K562 (cell line): ENCODE results near the gene KRTAP4-5. TPM values are rescaled to one million over a fixed set of nuclear protein-coding genes. Genes with fewer than 3 reads are reported as not detected.

Source experiments
- BACH1 ChIP-seq: fragments of 200-800 bp; sonication (Bioruptor generic); IDR thresholded peaks from 2 replicates; pipeline ENCODE4 v1.6.1; 2016; ENCODE audit warnings: missing genetic modification characterization, missing compliant biosample characterization
- CXXC5 ChIP-seq: fragments of 250-450 bp; sonication (Bioruptor Pico); IDR thresholded peaks from 2 replicates; pipeline ENCODE4 v1.8.0; 2022; ENCODE audit warnings: inconsistent platforms, mild to moderate bottlenecking, moderate library complexity
- ELF1 ChIP-seq: fragments of 200-800 bp; sonication (Bioruptor generic); IDR thresholded peaks from 2 replicates; pipeline ENCODE4 v1.6.1; 2016; ENCODE audit warnings: missing genetic modification characterization, missing compliant biosample characterization
- HSF4 ChIP-seq: fragments of 250-450 bp; sonication (Bioruptor Pico); IDR thresholded peaks from 2 replicates; pipeline ENCODE4 v2.1.2; 2022; ENCODE audit warnings: mild to moderate bottlenecking, moderate library complexity, borderline replicate concordance
- MYC ChIP-seq, 2 experiments: fragments of 250-450 bp in 1 of 2; sonication (Bioruptor Pico) in 1 of 2; IDR thresholded peaks; 2 replicates each; pipeline versions ENCODE4 v1.5.1 to v1.6.1; 2012 to 2021; ENCODE audit warnings: low read depth in 2 of 2, borderline replicate concordance in 1 of 2, improper control_type of control experiment in 1 of 2, low read length in 1 of 2, mild to moderate bottlenecking in 1 of 2, moderate library complexity in 1 of 2
- OTX1 ChIP-seq: fragments of 450-650 bp; formaldehyde crosslinking; IDR thresholded peaks from 2 replicates; pipeline ENCODE4 v1.4.0; 2022; ENCODE audit warnings: mild to moderate bottlenecking
- RBM15 ChIP-seq: fragments of 200-400 bp; formaldehyde crosslinking; IDR thresholded peaks from 2 replicates; pipeline ENCODE4 v1.6.1; 2018; ENCODE audit warnings: mild to moderate bottlenecking, low read length, moderate library complexity; ENCODE audit not compliant: insufficient read depth
- TBP ChIP-seq: optimal IDR thresholded peaks from 2 replicates; pipeline ENCODE3; 2011; ENCODE audit warnings: low read depth, low read length, improper control_type of control experiment
- TGIF2 ChIP-seq: sonication (generic); formaldehyde crosslinking; IDR thresholded peaks from 2 replicates; pipeline ENCODE4 v1.8.1; 2022; ENCODE audit warnings: mild to moderate bottlenecking, missing genetic modification reagents, moderate library complexity
- polyA plus RNA-seq, 8 experiments: library from polyadenylated mRNA; depleted of rRNA in 4 of 8; stranded (reverse) in 5 of 8; unstranded in 3 of 8; fragments of >200 nt; fragmentation: Nextera tagmentation in 2 of 8; fragmentation: Illumina TruSeq in 1 of 8; extraction: Ambion mirVana in 2 of 8; extraction: Trizol in 1 of 8; gene quantifications; 2 replicates each; pipeline versions ENCODE4 v1.2.1 to v1.2.3, GENCODE V29; 2011 to 2014; ENCODE audit warnings: inconsistent platforms in 1 of 8, missing spikeins in 1 of 8
- total RNA-seq, 7 experiments: library from RNA; depleted of rRNA in 6 of 7; stranded (reverse); fragments of >200 nt in 6 of 7; fragmentation: Illumina TruSeq in 2 of 7; extraction: Trizol in 2 of 7; gene quantifications; 2 replicates each; pipeline versions ENCODE4 v1.2.1 to v1.2.3, GENCODE V29; 2011 to 2021; ENCODE audit warnings: low replicate concordance in 1 of 7
- TF ChIP-seq, protein P1 (sequence below): fragments of 450-650 bp; formaldehyde crosslinking; IDR thresholded peaks from 2 replicates; pipeline ENCODE4 v1.4.0; 2020; ENCODE audit warnings: mild to moderate bottlenecking, moderate library complexity
- TF ChIP-seq, protein P2 (sequence below), 2 experiments: IDR thresholded peaks; 2 replicates each; pipeline ENCODE4 v1.6.1; 2012; ENCODE audit warnings: improper control_type of control experiment in 2 of 2, low read depth in 2 of 2, low read length in 2 of 2, borderline replicate concordance in 1 of 2
- TF ChIP-seq, protein P3 (sequence below), 2 experiments: fragments of 450-650 bp; IDR thresholded peaks; 2 replicates each; pipeline ENCODE4 v1.6.1; 2016; ENCODE audit warnings: mild to moderate bottlenecking in 2 of 2, borderline replicate concordance in 1 of 2, low read depth in 1 of 2, moderate library complexity in 1 of 2

The KRTAP4-5 gene
- total and polyA plus RNA-seq, 9 of the 15 experiments (the other 6 are each of a cell fraction or from before 2014, with no cell fraction given): not detected

DNA sequence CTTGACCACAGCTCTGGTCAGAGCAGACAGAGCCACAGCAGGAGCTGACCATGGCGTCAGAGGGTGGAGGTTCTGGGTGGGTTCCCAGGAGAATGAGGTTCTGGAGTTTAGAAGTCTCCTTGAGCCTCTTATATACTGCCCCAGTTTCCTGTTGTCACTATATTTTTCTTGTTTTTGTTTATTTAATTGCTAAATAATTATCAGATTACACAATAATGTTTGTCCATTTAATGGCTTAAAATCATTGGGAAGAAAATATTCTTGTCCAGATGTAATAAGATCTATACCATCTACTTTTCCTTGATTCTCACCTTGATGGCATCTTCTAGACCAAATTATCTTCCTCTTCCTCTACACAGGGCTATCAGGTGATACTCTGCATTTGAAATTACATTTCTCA is 18.5 kb upstream of the KRTAP4-5 start, which contains the start of gene KRTAP4-3 (continued):
- TF ChIP-seq, protein P1, sequence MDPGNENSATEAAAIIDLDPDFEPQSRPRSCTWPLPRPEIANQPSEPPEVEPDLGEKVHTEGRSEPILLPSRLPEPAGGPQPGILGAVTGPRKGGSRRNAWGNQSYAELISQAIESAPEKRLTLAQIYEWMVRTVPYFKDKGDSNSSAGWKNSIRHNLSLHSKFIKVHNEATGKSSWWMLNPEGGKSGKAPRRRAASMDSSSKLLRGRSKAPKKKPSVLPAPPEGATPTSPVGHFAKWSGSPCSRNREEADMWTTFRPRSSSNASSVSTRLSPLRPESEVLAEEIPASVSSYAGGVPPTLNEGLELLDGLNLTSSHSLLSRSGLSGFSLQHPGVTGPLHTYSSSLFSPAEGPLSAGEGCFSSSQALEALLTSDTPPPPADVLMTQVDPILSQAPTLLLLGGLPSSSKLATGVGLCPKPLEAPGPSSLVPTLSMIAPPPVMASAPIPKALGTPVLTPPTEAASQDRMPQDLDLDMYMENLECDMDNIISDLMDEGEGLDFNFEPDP (CRISPR knock-in tag): no peak
- TF ChIP-seq ELF1 (tag) (no peak), TBP (no peak), TGIF2 (CRISPR knock-in tag) (no peak), RBM15 (no peak), HSF4 (CRISPR knock-in tag) (no peak), OTX1 (CRISPR knock-in tag) (no peak), MYC (IDR thresholded peaks at IDR 0.05; ENCODE audit: low read depth, low read length) (no peak), MYC (CRISPR knock-in tag; IDR thresholded peaks at IDR 0.05; ENCODE audit: borderline replicate concordance, low read depth) (no peak), CXXC5 (CRISPR knock-in tag) (no peak), BACH1 (tag) (no peak)
- TF ChIP-seq, protein P2, sequence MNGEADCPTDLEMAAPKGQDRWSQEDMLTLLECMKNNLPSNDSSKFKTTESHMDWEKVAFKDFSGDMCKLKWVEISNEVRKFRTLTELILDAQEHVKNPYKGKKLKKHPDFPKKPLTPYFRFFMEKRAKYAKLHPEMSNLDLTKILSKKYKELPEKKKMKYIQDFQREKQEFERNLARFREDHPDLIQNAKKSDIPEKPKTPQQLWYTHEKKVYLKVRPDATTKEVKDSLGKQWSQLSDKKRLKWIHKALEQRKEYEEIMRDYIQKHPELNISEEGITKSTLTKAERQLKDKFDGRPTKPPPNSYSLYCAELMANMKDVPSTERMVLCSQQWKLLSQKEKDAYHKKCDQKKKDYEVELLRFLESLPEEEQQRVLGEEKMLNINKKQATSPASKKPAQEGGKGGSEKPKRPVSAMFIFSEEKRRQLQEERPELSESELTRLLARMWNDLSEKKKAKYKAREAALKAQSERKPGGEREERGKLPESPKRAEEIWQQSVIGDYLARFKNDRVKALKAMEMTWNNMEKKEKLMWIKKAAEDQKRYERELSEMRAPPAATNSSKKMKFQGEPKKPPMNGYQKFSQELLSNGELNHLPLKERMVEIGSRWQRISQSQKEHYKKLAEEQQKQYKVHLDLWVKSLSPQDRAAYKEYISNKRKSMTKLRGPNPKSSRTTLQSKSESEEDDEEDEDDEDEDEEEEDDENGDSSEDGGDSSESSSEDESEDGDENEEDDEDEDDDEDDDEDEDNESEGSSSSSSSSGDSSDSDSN (IDR thresholded peaks at IDR 0.05; ENCODE audit: borderline replicate concordance in 1 of 2, low read depth in 2 of 2, low read length in 2 of 2): no peak
- TF ChIP-seq, protein P3, sequence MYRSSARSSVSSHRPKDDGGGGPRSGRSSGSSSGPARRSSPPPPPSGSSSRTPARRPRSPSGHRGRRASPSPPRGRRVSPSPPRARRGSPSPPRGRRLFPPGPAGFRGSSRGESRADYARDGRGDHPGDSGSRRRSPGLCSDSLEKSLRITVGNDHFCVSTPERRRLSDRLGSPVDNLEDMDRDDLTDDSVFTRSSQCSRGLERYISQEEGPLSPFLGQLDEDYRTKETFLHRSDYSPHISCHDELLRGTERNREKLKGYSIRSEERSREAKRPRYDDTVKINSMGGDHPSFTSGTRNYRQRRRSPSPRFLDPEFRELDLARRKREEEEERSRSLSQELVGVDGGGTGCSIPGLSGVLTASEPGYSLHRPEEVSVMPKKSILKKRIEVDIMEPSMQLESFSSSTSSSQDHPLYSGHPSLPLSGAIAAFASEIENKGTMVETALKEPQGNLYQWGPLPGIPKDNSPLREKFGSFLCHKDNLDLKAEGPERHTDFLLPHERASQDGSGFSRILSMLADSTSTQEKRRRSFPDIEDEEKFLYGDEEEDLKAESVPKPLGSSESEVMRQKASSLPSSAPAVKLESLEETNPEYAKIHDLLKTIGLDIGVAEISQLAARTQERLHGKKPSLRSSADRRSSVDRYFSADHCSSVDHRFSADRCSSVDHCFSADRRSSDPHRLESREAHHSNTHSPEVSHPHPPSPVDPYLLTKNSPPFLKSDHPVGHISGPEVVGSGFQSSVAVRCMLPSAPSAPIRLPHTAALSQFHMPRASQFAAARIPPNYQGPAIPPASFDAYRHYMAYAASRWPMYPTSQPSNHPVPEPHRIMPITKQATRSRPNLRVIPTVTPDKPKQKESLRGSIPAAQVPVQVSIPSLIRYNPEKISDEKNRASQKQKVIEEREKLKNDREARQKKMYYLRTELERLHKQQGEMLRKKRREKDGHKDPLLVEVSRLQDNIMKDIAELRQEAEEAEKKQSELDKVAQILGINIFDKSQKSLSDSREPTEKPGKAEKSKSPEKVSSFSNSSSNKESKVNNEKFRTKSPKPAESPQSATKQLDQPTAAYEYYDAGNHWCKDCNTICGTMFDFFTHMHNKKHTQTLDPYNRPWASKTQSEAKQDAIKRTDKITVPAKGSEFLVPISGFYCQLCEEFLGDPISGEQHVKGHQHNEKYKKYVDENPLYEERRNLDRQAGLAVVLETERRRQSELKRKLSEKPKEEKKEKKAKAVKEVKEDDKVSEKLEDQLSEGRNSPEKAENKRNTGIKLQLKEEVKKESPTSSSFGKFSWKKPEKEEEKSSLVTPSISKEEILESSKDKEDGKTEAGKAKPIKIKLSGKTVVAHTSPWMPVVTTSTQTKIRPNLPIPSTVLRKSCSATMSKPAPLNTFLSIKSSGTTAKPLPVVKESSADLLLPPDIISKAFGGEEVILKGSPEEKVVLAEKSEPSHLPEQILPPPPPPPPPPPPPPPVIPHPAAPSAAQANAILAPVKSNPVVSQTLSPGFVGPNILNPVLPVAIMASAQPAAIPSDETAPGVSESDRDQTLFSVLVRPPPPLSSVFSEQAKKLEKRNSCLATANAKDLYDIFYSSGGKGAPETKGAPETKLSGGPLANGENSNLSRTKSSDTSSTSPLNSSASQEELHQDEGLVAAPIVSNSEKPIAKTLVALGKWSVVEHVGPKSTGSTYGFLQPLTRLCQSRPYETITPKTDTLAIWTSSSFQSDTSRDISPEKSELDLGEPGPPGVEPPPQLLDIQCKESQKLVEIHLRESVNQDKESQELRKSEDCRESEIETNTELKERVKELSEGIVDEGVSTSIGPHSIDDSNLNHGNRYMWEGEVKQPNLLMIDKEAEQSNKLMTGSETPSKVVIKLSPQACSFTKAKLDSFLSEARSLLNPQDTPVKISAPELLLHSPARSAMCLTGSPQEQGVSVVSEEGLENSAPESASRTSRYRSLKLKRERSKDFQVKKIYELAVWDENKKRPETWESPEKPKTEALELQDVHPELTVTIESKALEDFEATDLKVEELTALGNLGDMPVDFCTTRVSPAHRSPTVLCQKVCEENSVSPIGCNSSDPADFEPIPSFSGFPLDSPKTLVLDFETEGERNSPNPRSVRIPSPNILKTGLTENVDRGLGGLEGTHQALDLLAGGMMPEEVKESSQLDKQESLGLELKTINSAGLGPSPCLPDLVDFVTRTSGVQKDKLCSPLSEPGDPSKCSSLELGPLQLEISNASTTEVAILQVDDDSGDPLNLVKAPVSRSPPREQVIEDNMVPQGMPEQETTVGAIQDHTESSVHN (IDR thresholded peaks at IDR 0.05; ENCODE audit: borderline replicate concordance in 1 of 2, low read depth in 1 of 2): no peak
